Smooth muscle cell (in vitro differentiated cells): ENCODE results near the gene CACNA1G. TPM values are rescaled to one million over a fixed set of nuclear protein-coding genes. Genes with fewer than 3 reads are reported as not detected.

ENCODE experiments used
- DNase-seq: peaks from one replicate; lab custom pipeline; 2025; ENCODE audit not compliant: unreplicated experiment; lab: John Stamatoyannopoulos, UW
- H2AFZ ChIP-seq: fragments of 200-600 bp; sonication (generic); 2 replicates; pipeline ENCODE4 v1.6.0; 2016; ENCODE audit warnings: antibody characterized with exemption, low read depth, mild to moderate bottlenecking
- H3F3A ChIP-seq: fragments of 200-600 bp; sonication (generic); 2 replicates; pipeline ENCODE4 v1.6.0; 2017; ENCODE audit warnings: antibody characterized with exemption, low read depth
- H3K27ac ChIP-seq: fragments of 200-600 bp; sonication (generic); 2 replicates; pipeline ENCODE4 v1.5.1; 2016; ENCODE audit warnings: low read depth, mild to moderate bottlenecking
- H3K27me3 ChIP-seq: fragments of 200-600 bp; sonication (generic); 2 replicates; pipeline ENCODE4 v1.6.1; 2016; ENCODE audit warnings: low read depth, mild to moderate bottlenecking
- H3K36me3 ChIP-seq: fragments of 200-600 bp; sonication (generic); 2 replicates; pipeline ENCODE4 v1.5.1; 2016; ENCODE audit warnings: low read depth
- H3K4me1 ChIP-seq: fragments of 200-600 bp; sonication (generic); 2 replicates; pipeline ENCODE4 v1.5.1; 2016; ENCODE audit warnings: low read depth
- H3K4me2 ChIP-seq: fragments of 200-600 bp; sonication (generic); 2 replicates; pipeline ENCODE4 v1.6.0; 2016; ENCODE audit warnings: mild to moderate bottlenecking
- H3K4me3 ChIP-seq: fragments of 200-600 bp; sonication (generic); 2 replicates; pipeline ENCODE4 v1.5.1; 2016; ENCODE audit warnings: mild to moderate bottlenecking
- H3K79me2 ChIP-seq: fragments of 200-600 bp; sonication (generic); 2 replicates; pipeline ENCODE4 v1.6.0; 2016; ENCODE audit warnings: low read depth, mild to moderate bottlenecking
- H3K9ac ChIP-seq: fragments of 200-600 bp; sonication (generic); 2 replicates; pipeline ENCODE4 v1.6.0; 2016; ENCODE audit warnings: low read depth
- H3K9me3 ChIP-seq: fragments of 200-600 bp; sonication (generic); replicated peaks from 2 replicates; pipeline ENCODE4 v1.5.1; 2016; ENCODE audit warnings: low read depth
- H4K20me1 ChIP-seq: fragments of 200-600 bp; sonication (generic); 2 replicates; pipeline ENCODE4 v1.6.0; 2016; ENCODE audit warnings: low read depth
- WGBS: methylation state at CpG from one replicate; pipeline ENCODE4 v1.1.7; 2016; ENCODE audit warnings: low lambda C conversion rate; 5-methylcytosine and 5-hydroxymethylcytosine counted together
- polyA plus RNA-seq: library from polyadenylated mRNA; unstranded; fragments of >200 nt; fragmentation: Nextera tagmentation; extraction: Ambion mirVana; gene quantifications from 2 replicates; pipeline ENCODE4 v1.2.1, GENCODE V29; 2016
- total RNA-seq: library from RNA; depleted of rRNA; stranded (reverse); fragments of >200 nt; gene quantifications from 2 replicates; pipeline ENCODE4 v1.2.3, GENCODE V29; 2014
- TF ChIP-seq, protein P1 (sequence below): fragments of 200-600 bp; sonication (generic); IDR thresholded peaks from 2 replicates; pipeline ENCODE4 v1.5.1; 2017; ENCODE audit warnings: borderline replicate concordance, mild to moderate bottlenecking, antibody characterized with exemption; ENCODE audit not compliant: insufficient read depth, poor library complexity, severe bottlenecking

The CACNA1G gene
- total and polyA plus RNA-seq, 2 experiments from 2014 or later, result 1.6 to 1.7 TPM

DNA sequence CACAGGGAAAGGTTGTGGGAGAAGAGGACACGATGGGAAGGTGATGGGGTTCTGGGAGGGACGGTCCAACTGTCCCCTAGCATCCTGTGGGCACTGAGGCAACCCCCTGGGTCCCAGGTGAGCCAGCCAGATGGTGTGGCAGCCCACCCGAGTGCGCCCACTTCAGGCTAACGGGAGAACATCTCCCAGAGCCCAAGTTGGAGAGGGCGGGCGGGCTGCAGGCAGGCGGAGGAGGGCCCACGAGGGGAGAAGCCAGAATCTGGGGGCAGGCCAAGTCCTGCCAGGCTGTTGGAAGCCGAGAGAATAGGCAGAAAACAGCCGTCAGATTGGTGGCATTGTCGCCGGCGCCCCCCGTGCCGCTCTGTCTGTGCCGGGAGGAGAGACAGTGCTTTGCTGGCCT lies 60.3 kb downstream of the CACNA1G start:
- DNase-seq, result no peak
- H3K27me3 ChIP-seq, result no peaks in the 10 kb centered on the region
- H3K36me3 ChIP-seq, result no peaks in the 10 kb centered on the region
- H3K4me1 ChIP-seq, result peaks cover 14% of the 10 kb centered on the region
- H3F3A ChIP-seq, result no peaks in the 10 kb centered on the region
- WGBS, result 58% methylated on average over 17 of the region's 17 CpGs
- no peaks in the 10 kb centered on the region for H3K9me3 ChIP-seq
- no peak overlapping the region for H3K9ac ChIP-seq
- no peak overlapping the region for H3K4me3 ChIP-seq
- no peak overlapping the region for H2AFZ ChIP-seq
- TF ChIP-seq, protein P1, sequence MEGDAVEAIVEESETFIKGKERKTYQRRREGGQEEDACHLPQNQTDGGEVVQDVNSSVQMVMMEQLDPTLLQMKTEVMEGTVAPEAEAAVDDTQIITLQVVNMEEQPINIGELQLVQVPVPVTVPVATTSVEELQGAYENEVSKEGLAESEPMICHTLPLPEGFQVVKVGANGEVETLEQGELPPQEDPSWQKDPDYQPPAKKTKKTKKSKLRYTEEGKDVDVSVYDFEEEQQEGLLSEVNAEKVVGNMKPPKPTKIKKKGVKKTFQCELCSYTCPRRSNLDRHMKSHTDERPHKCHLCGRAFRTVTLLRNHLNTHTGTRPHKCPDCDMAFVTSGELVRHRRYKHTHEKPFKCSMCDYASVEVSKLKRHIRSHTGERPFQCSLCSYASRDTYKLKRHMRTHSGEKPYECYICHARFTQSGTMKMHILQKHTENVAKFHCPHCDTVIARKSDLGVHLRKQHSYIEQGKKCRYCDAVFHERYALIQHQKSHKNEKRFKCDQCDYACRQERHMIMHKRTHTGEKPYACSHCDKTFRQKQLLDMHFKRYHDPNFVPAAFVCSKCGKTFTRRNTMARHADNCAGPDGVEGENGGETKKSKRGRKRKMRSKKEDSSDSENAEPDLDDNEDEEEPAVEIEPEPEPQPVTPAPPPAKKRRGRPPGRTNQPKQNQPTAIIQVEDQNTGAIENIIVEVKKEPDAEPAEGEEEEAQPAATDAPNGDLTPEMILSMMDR, result no peak
- no peak overlapping the region for H3K4me2 ChIP-seq
- H3K27ac ChIP-seq, result no peak overlapping the region
- no peaks in the 10 kb centered on the region for H4K20me1 ChIP-seq
- H3K79me2 ChIP-seq, result no peaks in the 10 kb centered on the region

DNA sequence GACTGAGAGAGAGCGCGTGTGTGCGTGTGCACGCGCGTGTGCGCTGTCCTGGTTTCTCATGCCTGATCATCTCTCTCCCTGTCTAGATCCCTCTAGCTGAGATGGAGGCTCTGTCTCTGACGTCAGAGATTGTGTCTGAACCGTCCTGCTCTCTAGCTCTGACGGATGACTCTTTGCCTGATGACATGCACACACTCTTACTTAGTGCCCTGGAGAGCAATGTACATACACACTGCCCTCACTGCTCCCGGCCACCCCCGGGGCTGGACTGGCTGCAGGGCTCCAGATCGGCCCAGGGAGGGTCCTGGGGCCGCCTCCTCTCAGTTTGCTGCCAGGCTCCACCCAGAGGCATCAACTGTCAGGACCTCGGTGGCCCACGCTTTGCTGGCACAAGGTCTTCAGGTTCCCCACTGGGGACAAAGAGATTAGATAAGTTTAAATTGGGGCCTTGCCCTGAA lies 61.1 kb downstream of the CACNA1G start:
- Histone ChIP-seq H2AFZ (no peak overlapping the region), H3K36me3 (no peaks in the 10 kb centered on the region), H3K79me2 (no peaks in the 10 kb centered on the region), H3F3A (no peaks in the 10 kb centered on the region), H3K4me3 (no peak overlapping the region), H3K27ac (no peak overlapping the region), H3K9ac (no peak overlapping the region), H3K4me2 (no peak overlapping the region), H3K9me3 (no peaks in the 10 kb centered on the region), H4K20me1 (no peaks in the 10 kb centered on the region), H3K27me3 (no peaks in the 10 kb centered on the region), H3K4me1 (peaks cover 14% of the 10 kb centered on the region)
- TF ChIP-seq, protein P1, result no peak
- WGBS, result 67% methylated on average over 15 of the region's 16 CpGs
- no peak for DNase-seq

DNA sequence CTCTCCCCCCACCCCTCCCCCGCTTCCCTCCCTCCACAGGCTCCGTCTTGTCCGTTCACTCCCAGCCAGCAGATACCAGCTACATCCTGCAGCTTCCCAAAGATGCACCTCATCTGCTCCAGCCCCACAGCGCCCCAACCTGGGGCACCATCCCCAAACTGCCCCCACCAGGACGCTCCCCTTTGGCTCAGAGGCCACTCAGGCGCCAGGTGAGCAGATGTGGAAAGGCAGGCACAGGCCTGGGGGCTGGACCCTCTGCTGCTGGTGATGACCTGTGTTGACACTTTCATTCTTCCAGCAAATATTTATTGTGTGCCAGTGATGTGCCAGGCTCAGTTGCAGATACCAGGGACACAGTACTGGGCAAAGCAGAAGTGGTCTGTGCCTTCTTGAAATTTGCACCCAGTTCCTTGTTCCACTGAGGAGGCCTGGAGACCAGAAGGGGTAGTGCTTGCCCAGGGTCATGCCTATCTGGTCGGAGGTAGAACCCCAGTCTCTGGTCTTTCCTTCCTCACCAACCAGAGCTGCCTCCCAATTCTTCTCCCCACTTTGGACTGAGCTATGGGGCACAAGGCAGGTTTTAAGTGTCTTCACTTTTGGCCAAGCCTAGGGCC lies 63.9 kb downstream of the CACNA1G start:
- no peak for DNase-seq
- Histone ChIP-seq H3K9ac (no peak overlapping the region), H4K20me1 (no peaks in the 10 kb centered on the region), H3F3A (no peaks in the 10 kb centered on the region), H3K36me3 (no peaks in the 10 kb centered on the region), H3K9me3 (no peaks in the 10 kb centered on the region), H3K27me3 (no peaks in the 10 kb centered on the region), H3K4me3 (no peak overlapping the region), H3K79me2 (no peaks in the 10 kb centered on the region), H3K4me1 (peaks cover 26% of the 10 kb centered on the region), H3K27ac (no peak overlapping the region), H3K4me2 (no peak overlapping the region), H2AFZ (no peak overlapping the region)
- TF ChIP-seq, protein P1, result no peak
- 86% methylated on average over 7 of the region's 7 CpGs for WGBS
